ENCODE measurements around the gene VAMP8.

- TF ChIP-seq CTCF (IDR thresholded peaks at IDR 0.05) (no peak), POLR2A (IDR thresholded peaks at IDR 0.05) (no peak)
These were observed 36.1 kb upstream of the VAMP8 start for GRCh38 chr2:85541262-85541661.

Measured in heart left ventricle (tissue), 13 donors.